ENCODE data around the gene UBASH3B.

The UBASH3B gene

GRCh38 chr11:122745111-122745510 is 89.6 kb downstream of the UBASH3B start:
- Histone ChIP-seq H3K9ac (ENCODE audit: low read length in 2 of 2) (no peak overlapping the region), H3K27me3 (ENCODE audit: control insufficient read depth in 1 of 2, insufficient read depth in 2 of 2, low read length in 2 of 2) (no peaks in the 10 kb centered on the region), H3K36me3 (ENCODE audit: control insufficient read depth in 2 of 2, insufficient read depth in 2 of 2, low read length in 2 of 2) (no peaks in the 10 kb centered on the region), H3K4me3 (ENCODE audit: low read length in 2 of 2) (no peak overlapping the region), H3K27ac (ENCODE audit: low read length) (no peak overlapping the region), H3K4me1 (ENCODE audit: control insufficient read depth, insufficient read depth, low read length) (peaks cover 2% of the 10 kb centered on the region), H3K9me3 (ENCODE audit: control insufficient read depth in 2 of 2, low read length in 2 of 2) (no peaks in the 10 kb centered on the region)

GRCh38 chr11:122746050-122746478 is 90.5 kb downstream of the UBASH3B start:
- Histone ChIP-seq H3K9me3 (ENCODE audit: control insufficient read depth in 2 of 2, low read length in 2 of 2) (no peaks in the 10 kb centered on the region), H3K4me3 (ENCODE audit: low read length in 2 of 2) (no peak overlapping the region), H3K36me3 (ENCODE audit: control insufficient read depth in 2 of 2, insufficient read depth in 2 of 2, low read length in 2 of 2) (no peaks in the 10 kb centered on the region), H3K9ac (ENCODE audit: low read length in 2 of 2) (no peak overlapping the region), H3K27ac (ENCODE audit: low read length) (no peak overlapping the region), H3K4me1 (ENCODE audit: control insufficient read depth, insufficient read depth, low read length) (peaks cover 2% of the 10 kb centered on the region), H3K27me3 (ENCODE audit: control insufficient read depth in 1 of 2, insufficient read depth in 2 of 2, low read length in 2 of 2) (no peaks in the 10 kb centered on the region)

- no peak overlapping the region for H3K4me3 ChIP-seq (ENCODE audit: low read length in 2 of 2)
- no peaks in the 10 kb centered on the region for H3K4me1 ChIP-seq (ENCODE audit: control insufficient read depth, insufficient read depth, low read length)
- H3K9ac ChIP-seq (ENCODE audit: low read length in 2 of 2): no peak overlapping the region
- H3K27ac ChIP-seq (ENCODE audit: low read length): no peak overlapping the region
- no peaks in the 10 kb centered on the region for H3K36me3 ChIP-seq (ENCODE audit: control insufficient read depth in 2 of 2, insufficient read depth in 2 of 2, low read length in 2 of 2)
- H3K27me3 ChIP-seq (ENCODE audit: control insufficient read depth in 1 of 2, insufficient read depth in 2 of 2, low read length in 2 of 2): no peaks in the 10 kb centered on the region
- H3K9me3 ChIP-seq (ENCODE audit: control insufficient read depth in 2 of 2, low read length in 2 of 2): no peaks in the 10 kb centered on the region
These were observed 91.2 kb downstream of the UBASH3B start for GRCh38 chr11:122746611-122747244.

GRCh38 chr11:122747351-122747781 is 91.8 kb downstream of the UBASH3B start:
- no peaks in the 10 kb centered on the region for H3K4me1 ChIP-seq (ENCODE audit: control insufficient read depth, insufficient read depth, low read length)
- H3K36me3 ChIP-seq (ENCODE audit: control insufficient read depth in 2 of 2, insufficient read depth in 2 of 2, low read length in 2 of 2): no peaks in the 10 kb centered on the region
- no peaks in the 10 kb centered on the region for H3K9me3 ChIP-seq (ENCODE audit: control insufficient read depth in 2 of 2, low read length in 2 of 2)
- H3K9ac ChIP-seq (ENCODE audit: low read length in 2 of 2): no peak overlapping the region
- H3K4me3 ChIP-seq (ENCODE audit: low read length in 2 of 2): no peak overlapping the region
- no peak overlapping the region for H3K27ac ChIP-seq (ENCODE audit: low read length)
- no peaks in the 10 kb centered on the region for H3K27me3 ChIP-seq (ENCODE audit: control insufficient read depth in 1 of 2, insufficient read depth in 2 of 2, low read length in 2 of 2)

GRCh38 chr11:122749005-122749687 is 93.6 kb downstream of the UBASH3B start:
- no peak overlapping the region for H3K4me3 ChIP-seq (ENCODE audit: low read length in 2 of 2)
- no peaks in the 10 kb centered on the region for H3K4me1 ChIP-seq (ENCODE audit: control insufficient read depth, insufficient read depth, low read length)
- H3K27ac ChIP-seq (ENCODE audit: low read length): no peak overlapping the region
- no peaks in the 10 kb centered on the region for H3K27me3 ChIP-seq (ENCODE audit: control insufficient read depth in 1 of 2, insufficient read depth in 2 of 2, low read length in 2 of 2)
- no peaks in the 10 kb centered on the region for H3K9me3 ChIP-seq (ENCODE audit: control insufficient read depth in 2 of 2, low read length in 2 of 2)
- no peak overlapping the region for H3K9ac ChIP-seq (ENCODE audit: low read length in 2 of 2)
- H3K36me3 ChIP-seq (ENCODE audit: control insufficient read depth in 2 of 2, insufficient read depth in 2 of 2, low read length in 2 of 2): no peaks in the 10 kb centered on the region

GRCh38 chr11:122750049-122750448 is 94.5 kb downstream of the UBASH3B start:
- Histone ChIP-seq H3K4me3 (ENCODE audit: low read length in 2 of 2) (no peak overlapping the region), H3K9ac (ENCODE audit: low read length in 2 of 2) (no peak overlapping the region), H3K27me3 (ENCODE audit: control insufficient read depth in 1 of 2, insufficient read depth in 2 of 2, low read length in 2 of 2) (no peaks in the 10 kb centered on the region), H3K4me1 (ENCODE audit: control insufficient read depth, insufficient read depth, low read length) (no peaks in the 10 kb centered on the region), H3K36me3 (ENCODE audit: control insufficient read depth in 2 of 2, insufficient read depth in 2 of 2, low read length in 2 of 2) (no peaks in the 10 kb centered on the region), H3K27ac (ENCODE audit: low read length) (no peak overlapping the region), H3K9me3 (ENCODE audit: control insufficient read depth in 2 of 2, low read length in 2 of 2) (no peaks in the 10 kb centered on the region)

- H3K27ac ChIP-seq (ENCODE audit: low read length): no peak overlapping the region
- no peaks in the 10 kb centered on the region for H3K36me3 ChIP-seq (ENCODE audit: control insufficient read depth in 2 of 2, insufficient read depth in 2 of 2, low read length in 2 of 2)
- no peaks in the 10 kb centered on the region for H3K4me1 ChIP-seq (ENCODE audit: control insufficient read depth, insufficient read depth, low read length)
These were observed 96.0 kb downstream of the UBASH3B start for GRCh38 chr11:122751292-122752070.

GRCh38 chr11:122754028-122754427 is 98.5 kb downstream of the UBASH3B start:
- no peaks in the 10 kb centered on the region for H3K36me3 ChIP-seq (ENCODE audit: control insufficient read depth in 2 of 2, insufficient read depth in 2 of 2, low read length in 2 of 2)
- H3K27ac ChIP-seq (ENCODE audit: low read length): no peak overlapping the region
- H3K9me3 ChIP-seq (ENCODE audit: control insufficient read depth in 2 of 2, low read length in 2 of 2): no peaks in the 10 kb centered on the region
- no peaks in the 10 kb centered on the region for H3K27me3 ChIP-seq (ENCODE audit: control insufficient read depth in 1 of 2, insufficient read depth in 2 of 2, low read length in 2 of 2)
- H3K4me3 ChIP-seq (ENCODE audit: low read length in 2 of 2): no peak overlapping the region
- H3K4me1 ChIP-seq (ENCODE audit: control insufficient read depth, insufficient read depth, low read length): no peaks in the 10 kb centered on the region
- no peak overlapping the region for H3K9ac ChIP-seq (ENCODE audit: low read length in 2 of 2)

More at GRCh38 chr11:122751292-122752070, 96.0 kb downstream of the UBASH3B start:
- Histone ChIP-seq H3K9ac (ENCODE audit: low read length in 2 of 2) (no peak overlapping the region), H3K27me3 (ENCODE audit: control insufficient read depth in 1 of 2, insufficient read depth in 2 of 2, low read length in 2 of 2) (no peaks in the 10 kb centered on the region), H3K4me3 (ENCODE audit: low read length in 2 of 2) (no peak overlapping the region), H3K9me3 (ENCODE audit: control insufficient read depth in 2 of 2, low read length in 2 of 2) (no peaks in the 10 kb centered on the region)

GRCh38 chr11:122754553-122755322 is 99.2 kb downstream of the UBASH3B start:
- Histone ChIP-seq H3K27ac (ENCODE audit: low read length) (no peak overlapping the region), H3K27me3 (ENCODE audit: control insufficient read depth in 1 of 2, insufficient read depth in 2 of 2, low read length in 2 of 2) (no peaks in the 10 kb centered on the region), H3K36me3 (ENCODE audit: control insufficient read depth in 2 of 2, insufficient read depth in 2 of 2, low read length in 2 of 2) (no peaks in the 10 kb centered on the region), H3K4me3 (ENCODE audit: low read length in 2 of 2) (no peak overlapping the region), H3K9ac (ENCODE audit: low read length in 2 of 2) (no peak overlapping the region), H3K9me3 (ENCODE audit: control insufficient read depth in 2 of 2, low read length in 2 of 2) (no peaks in the 10 kb centered on the region), H3K4me1 (ENCODE audit: control insufficient read depth, insufficient read depth, low read length) (no peaks in the 10 kb centered on the region)

- no peaks in the 10 kb centered on the region for H3K27me3 ChIP-seq (ENCODE audit: control insufficient read depth in 1 of 2, insufficient read depth in 2 of 2, low read length in 2 of 2)
- H3K4me1 ChIP-seq (ENCODE audit: control insufficient read depth, insufficient read depth, low read length): no peaks in the 10 kb centered on the region
- no peak overlapping the region for H3K27ac ChIP-seq (ENCODE audit: low read length)
- no peak overlapping the region for H3K9ac ChIP-seq (ENCODE audit: low read length in 2 of 2)
- no peak overlapping the region for H3K4me3 ChIP-seq (ENCODE audit: low read length in 2 of 2)
- H3K36me3 ChIP-seq (ENCODE audit: control insufficient read depth in 2 of 2, insufficient read depth in 2 of 2, low read length in 2 of 2): no peaks in the 10 kb centered on the region
- no peaks in the 10 kb centered on the region for H3K9me3 ChIP-seq (ENCODE audit: control insufficient read depth in 2 of 2, low read length in 2 of 2)
These were observed 99.9 kb downstream of the UBASH3B start for GRCh38 chr11:122755409-122755808.
